Fibroblast of lung (primary cell): ENCODE data around the gene CAPN15.

Experiments
- EZH2 ChIP-seq: IDR thresholded peaks from 2 replicates; pipeline ENCODE4 v1.5.1; 2012; ENCODE audit warnings: low read length, control low read depth, mild to moderate bottlenecking; ENCODE audit errors: missing control alignments
- TF ChIP-seq, protein P1 (sequence below), 2 donors: IDR thresholded peaks in 1 of 2; conservative IDR thresholded peaks in 1 of 2; 1 replicate in 1 of 2; 2 replicates in 1 of 2; pipeline ENCODE4 v1.5.1; 2011 to 2012; ENCODE audit warnings: low read length in 2 of 2, control low read depth in 1 of 2, inconsistent platforms in 1 of 2, low read depth in 1 of 2, mild to moderate bottlenecking in 1 of 2

DNA sequence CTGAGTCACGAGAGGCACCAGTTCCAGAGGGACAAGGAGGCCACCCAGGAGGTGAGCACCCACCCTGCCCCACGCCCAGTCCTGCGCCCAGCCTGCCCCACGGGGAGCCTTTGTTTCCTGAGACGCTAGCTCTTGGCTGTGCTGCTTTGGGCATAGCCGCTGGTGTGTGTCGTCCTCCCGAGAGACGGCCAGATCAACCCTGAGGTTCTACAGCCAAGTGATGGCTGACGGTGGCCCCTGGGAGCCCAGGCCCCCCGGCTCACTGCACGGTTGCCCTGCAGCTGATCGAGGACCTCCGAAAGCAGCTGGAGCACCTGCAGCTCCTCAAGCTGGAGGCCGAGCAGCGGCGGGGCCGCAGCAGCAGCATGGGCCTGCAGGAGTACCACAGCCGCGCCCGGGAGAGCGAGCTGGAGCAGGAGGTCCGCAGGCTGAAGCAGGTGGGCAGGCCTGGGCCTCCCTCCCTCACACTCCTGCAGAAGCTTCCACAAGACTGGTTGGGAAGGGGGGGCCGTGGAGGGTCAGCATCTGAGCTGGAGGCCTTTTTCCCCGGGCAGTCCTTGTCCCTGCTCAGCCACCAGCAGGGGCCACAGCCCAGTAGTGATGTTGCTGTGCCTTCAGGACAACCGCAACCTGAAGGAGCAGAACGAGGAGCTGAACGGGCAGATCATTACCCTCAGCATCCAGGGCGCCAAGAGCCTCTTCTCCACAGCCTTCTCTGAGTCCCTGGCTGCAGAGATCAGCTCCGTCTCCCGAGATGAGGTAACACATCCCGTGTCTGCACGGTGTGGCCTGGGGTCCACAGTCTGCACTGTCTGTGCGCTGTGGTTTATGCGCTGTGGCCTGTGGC lies 7.4 kb upstream of the CAPN15 start:
- TF ChIP-seq, protein P1, sequence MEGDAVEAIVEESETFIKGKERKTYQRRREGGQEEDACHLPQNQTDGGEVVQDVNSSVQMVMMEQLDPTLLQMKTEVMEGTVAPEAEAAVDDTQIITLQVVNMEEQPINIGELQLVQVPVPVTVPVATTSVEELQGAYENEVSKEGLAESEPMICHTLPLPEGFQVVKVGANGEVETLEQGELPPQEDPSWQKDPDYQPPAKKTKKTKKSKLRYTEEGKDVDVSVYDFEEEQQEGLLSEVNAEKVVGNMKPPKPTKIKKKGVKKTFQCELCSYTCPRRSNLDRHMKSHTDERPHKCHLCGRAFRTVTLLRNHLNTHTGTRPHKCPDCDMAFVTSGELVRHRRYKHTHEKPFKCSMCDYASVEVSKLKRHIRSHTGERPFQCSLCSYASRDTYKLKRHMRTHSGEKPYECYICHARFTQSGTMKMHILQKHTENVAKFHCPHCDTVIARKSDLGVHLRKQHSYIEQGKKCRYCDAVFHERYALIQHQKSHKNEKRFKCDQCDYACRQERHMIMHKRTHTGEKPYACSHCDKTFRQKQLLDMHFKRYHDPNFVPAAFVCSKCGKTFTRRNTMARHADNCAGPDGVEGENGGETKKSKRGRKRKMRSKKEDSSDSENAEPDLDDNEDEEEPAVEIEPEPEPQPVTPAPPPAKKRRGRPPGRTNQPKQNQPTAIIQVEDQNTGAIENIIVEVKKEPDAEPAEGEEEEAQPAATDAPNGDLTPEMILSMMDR (conservative IDR thresholded peaks at IDR 0.05 in 1 of 2, IDR thresholded peaks at IDR 0.05 in 1 of 2; ENCODE audit: low read depth in 1 of 2, low read length in 2 of 2) = no peak
- TF ChIP-seq EZH2 = no peak
